ENCODE results near the gene MKNK2. TPM values are rescaled to one million over a fixed set of nuclear protein-coding genes. Genes with fewer than 3 reads are reported as not detected.

Gene MKNK2
- polyA plus RNA-seq, 3 donors, result 16.9 to 333 (median 21.8) TPM

GRCh38 chr19:2026770-2027169 lies 24.3 kb downstream of the MKNK2 start:
- Mint-ChIP-seq H3K27ac (no peak overlapping the region), H3K27me3 (ENCODE audit: low read depth in 3 of 3) (peaks cover 2 to 11% (median 6%) of the 10 kb centered on the region in 3 donors), H3K36me3 (peaks cover 1 to 6% of the 10 kb centered on the region in 2 donors), H3K4me1 (peaks cover 23% of the 10 kb centered on the region), H3K9me3 (peaks cover 0 to 11% (median 9%) of the 10 kb centered on the region in 7 donors), H3K4me3 (no peak overlapping the region)
- no peaks in the 10 kb centered on the region for H3K79me2 ChIP-seq (ENCODE audit: insufficient read depth, low read length)
- H4K20me1 ChIP-seq (ENCODE audit: insufficient read depth, low read length), result no peaks in the 10 kb centered on the region
- no peaks in the 10 kb centered on the region for H3K27me3 ChIP-seq (ENCODE audit: control insufficient read depth in 2 of 2, insufficient read depth in 2 of 2, low read length in 2 of 2)
- no peak overlapping the region for H3K27ac ChIP-seq (ENCODE audit: low read depth in 1 of 2, low read length in 2 of 2)
- H3K9ac ChIP-seq (ENCODE audit: insufficient read depth, low read length, poor library complexity, severe bottlenecking), result no peak overlapping the region
- WGBS (ENCODE audit: insufficient coverage), result 93% methylated on average over 6 of the region's 10 CpGs
- H3K4me3 ChIP-seq (replicated peaks in 1 of 3; ENCODE audit: low read depth in 2 of 3, low read length in 3 of 3), result no peak overlapping the region
- peaks cover 0 to 5% of the 10 kb centered on the region in 2 donors for H3K9me3 ChIP-seq (replicated peaks in 1 of 2; ENCODE audit: control insufficient read depth in 1 of 2, insufficient read depth in 1 of 2, low read length in 2 of 2)
- no peak for TF ChIP-seq CTCF (IDR thresholded peaks at IDR 0.05)
- no peak for DNase-seq
- no peak overlapping the region for H3K4me2 ChIP-seq (replicated peaks; ENCODE audit: extremely low read depth, low read length, poor library complexity, severe bottlenecking)
- intact Hi-C loops (cut with micrococcal nuclease), result no loop called here
- H3K36me3 ChIP-seq (replicated peaks in 1 of 2; ENCODE audit: control insufficient read depth in 1 of 2, insufficient read depth in 2 of 2, low read length in 2 of 2), result no peaks in the 10 kb centered on the region
- no peak overlapping the region for H2AFZ ChIP-seq (ENCODE audit: insufficient read depth, low read depth, low read length, poor library complexity, severe bottlenecking)
- H3K4me1 ChIP-seq (ENCODE audit: control insufficient read depth in 1 of 2, insufficient read depth in 2 of 2, low read length in 2 of 2), result peaks cover 21 to 30% of the 10 kb centered on the region in 2 donors

- Mint-ChIP-seq H3K27ac (peak overlapping the region in 2 of 7 donors; percentile 26 to 66), H3K4me1 (peaks cover 11% of the 10 kb centered on the region), H3K27me3 (ENCODE audit: low read depth in 3 of 3) (peaks cover 2 to 18% (median 2%) of the 10 kb centered on the region in 3 donors), H3K36me3 (peaks cover 1 to 6% of the 10 kb centered on the region in 2 donors), H3K9me3 (peaks cover 0 to 11% (median 9%) of the 10 kb centered on the region in 7 donors), H3K4me3 (no peak overlapping the region)
- peaks cover 0 to 5% of the 10 kb centered on the region in 2 donors for H3K9me3 ChIP-seq (replicated peaks in 1 of 2; ENCODE audit: control insufficient read depth in 1 of 2, insufficient read depth in 1 of 2, low read length in 2 of 2)
- no peak for TF ChIP-seq CTCF (IDR thresholded peaks at IDR 0.05)
- no peak overlapping the region for H3K4me3 ChIP-seq (replicated peaks in 1 of 3; ENCODE audit: low read depth in 2 of 3, low read length in 3 of 3)
- no peaks in the 10 kb centered on the region for H3K36me3 ChIP-seq (replicated peaks in 1 of 2; ENCODE audit: control insufficient read depth in 1 of 2, insufficient read depth in 2 of 2, low read length in 2 of 2)
- H3K27me3 ChIP-seq (ENCODE audit: control insufficient read depth in 2 of 2, insufficient read depth in 2 of 2, low read length in 2 of 2), result no peaks in the 10 kb centered on the region
- no peaks in the 10 kb centered on the region for H3K79me2 ChIP-seq (ENCODE audit: insufficient read depth, low read length)
- H3K27ac ChIP-seq (ENCODE audit: low read depth in 1 of 2, low read length in 2 of 2), result no peak overlapping the region
- H3K4me2 ChIP-seq (replicated peaks; ENCODE audit: extremely low read depth, low read length, poor library complexity, severe bottlenecking), result no peak overlapping the region
- intact Hi-C loops (cut with micrococcal nuclease), result no loop called here
- no peak overlapping the region for H3K9ac ChIP-seq (ENCODE audit: insufficient read depth, low read length, poor library complexity, severe bottlenecking)
- no peak for DNase-seq
- H2AFZ ChIP-seq (ENCODE audit: insufficient read depth, low read depth, low read length, poor library complexity, severe bottlenecking), result no peak overlapping the region
- H4K20me1 ChIP-seq (ENCODE audit: insufficient read depth, low read length), result no peaks in the 10 kb centered on the region
- H3K4me1 ChIP-seq (ENCODE audit: control insufficient read depth in 1 of 2, insufficient read depth in 2 of 2, low read length in 2 of 2), result peaks cover 6 to 10% of the 10 kb centered on the region in 2 donors
- 94% methylated on average over 2 of the region's 2 CpGs for WGBS (ENCODE audit: insufficient coverage)
Observed at GRCh38 chr19:2022289-2022688, 28.8 kb downstream of the MKNK2 start.

Measured in CD14-positive monocyte (primary cell).